A375 (cell line): ENCODE results near the gene ARRDC3. TPM values are rescaled to one million over a fixed set of nuclear protein-coding genes. Genes with fewer than 3 reads are reported as not detected.

Experiments used
- total RNA-seq: library from RNA; depleted of rRNA; stranded (reverse); fragments of >200 nt; shearing (Covaris generic); gene quantifications from 2 replicates; pipeline ENCODE4 v1.2.3, GENCODE V29; 2014; rRNA removed

The ARRDC3 gene
- 23.9 and 26.0 TPM in 2 replicates for total RNA-seq

GRCh38 chr5:91383027-91383955 is at the start of gene ARRDC3:
Gene ARRDC3 (minus strand): TSS chr5:91383317. CDS start chr5:91383092, 225 bp downstream.

